Measurements from ENCODE around the gene SINHCAF. TPM values are rescaled to one million over a fixed set of nuclear protein-coding genes. Genes with fewer than 3 reads are reported as not detected.

SINHCAF gene
- total and polyA plus RNA-seq, 9 of the 15 experiments (the other 6 are each of a cell fraction or from before 2014, with no cell fraction given) = 73.2 to 185 (median 110) TPM

- TF ChIP-seq PBX2 (CRISPR knock-in tag; IDR thresholded peaks at IDR 0.05; ENCODE audit: low read depth) (no peak), PBX2 (tag; conservative IDR thresholded peaks at IDR 0.05; ENCODE audit: low read depth) (no peak), AFF4 (CRISPR knock-in tag; IDR thresholded peaks at IDR 0.05) (no peak), VEZF1 (CRISPR knock-in tag; IDR thresholded peaks at IDR 0.05) (no peak; the same call in 1 of the 2 replicates), ZNF592 (IDR thresholded peaks at IDR 0.05) (no peak), ZNF696 (CRISPR knock-in tag; conservative IDR thresholded peaks at IDR 0.05) (no peak), BRD4 (IDR thresholded peaks at IDR 0.05) (no peak), NRF1 (conservative IDR thresholded peaks at IDR 0.05 in 1 of 2, IDR thresholded peaks at IDR 0.05 in 1 of 2) (no peak), HMG20B (CRISPR knock-in tag; IDR thresholded peaks at IDR 0.05) (no peak), SOX6 (IDR thresholded peaks at IDR 0.05) (no peak), SAP30 (IDR thresholded peaks at IDR 0.05; ENCODE audit: borderline replicate concordance, insufficient read depth, low read depth, low read length, poor library complexity, severe bottlenecking) (no peak), KDM1A (IDR thresholded peaks at IDR 0.05) (no peak), TCF15 (CRISPR knock-in tag; IDR thresholded peaks at IDR 0.05) (no peak), POU5F1 (IDR thresholded peaks at IDR 0.05; ENCODE audit: borderline replicate concordance, low read depth, low read length, partially characterized antibody) (no peak), ILF3 (IDR thresholded peaks at IDR 0.05; ENCODE audit: borderline replicate concordance) (no peak)
Observed at GRCh38 chr12:31321897-31322228, 4.1 kb downstream of the SINHCAF start (continued).

Data from K562 (cell line).